NCI-H69 (cell line): ENCODE results near the gene HDLBP.

Experiments
- DNase-seq: peaks from one replicate; lab custom pipeline; 2025; lab: John Stamatoyannopoulos, UW

Gene HDLBP

GRCh38 chr2:241273210-241274020 is 42.1 kb downstream of the HDLBP start:
- peak; percentile 1 for DNase-seq

DNA sequence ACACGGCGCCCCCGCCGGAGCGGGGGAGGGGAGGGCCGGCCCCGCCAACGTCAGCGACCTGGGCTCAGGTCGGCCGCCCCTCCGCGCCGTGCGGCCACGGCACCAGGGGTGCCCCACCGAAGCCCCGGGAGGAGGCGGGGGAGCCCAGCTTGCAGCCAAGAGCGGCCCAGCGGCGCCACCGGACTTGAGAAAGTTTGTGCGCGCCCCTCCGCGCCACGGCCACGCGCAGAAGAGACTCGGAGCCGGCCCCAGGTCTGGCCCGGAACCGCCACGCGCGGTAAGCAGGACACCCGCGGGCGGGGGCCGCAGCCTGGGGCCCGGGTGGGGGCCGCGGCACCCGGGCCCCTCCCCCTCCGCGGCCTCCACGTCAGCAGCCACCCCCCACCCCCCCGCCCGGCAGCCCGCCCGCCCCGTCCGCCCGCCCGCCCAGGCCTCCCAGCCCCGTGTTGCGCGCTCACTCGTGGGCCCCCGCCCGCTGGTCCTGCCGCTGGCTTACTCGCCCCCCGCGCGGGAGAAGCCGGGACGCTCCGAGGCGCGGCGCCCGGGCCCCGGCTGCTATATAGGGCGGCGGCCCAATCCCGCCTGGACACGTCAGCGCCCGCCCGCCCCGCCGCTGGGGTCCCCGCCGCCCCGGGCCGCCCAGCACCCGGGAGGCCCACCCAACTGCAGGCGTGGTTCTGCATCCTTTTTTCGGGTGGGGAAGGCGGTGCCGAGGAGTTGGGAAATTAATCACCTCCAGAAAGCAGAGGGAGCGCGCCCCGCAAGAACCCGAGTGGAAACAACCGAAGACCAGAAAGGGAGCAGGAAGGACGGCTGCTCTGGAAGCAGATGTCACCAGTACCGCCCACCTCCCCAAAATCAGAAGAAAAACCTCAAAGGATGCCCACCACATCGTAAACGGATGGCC is 42.9 kb downstream of the HDLBP start:
- DNase-seq: peak; percentile 62

DNA sequence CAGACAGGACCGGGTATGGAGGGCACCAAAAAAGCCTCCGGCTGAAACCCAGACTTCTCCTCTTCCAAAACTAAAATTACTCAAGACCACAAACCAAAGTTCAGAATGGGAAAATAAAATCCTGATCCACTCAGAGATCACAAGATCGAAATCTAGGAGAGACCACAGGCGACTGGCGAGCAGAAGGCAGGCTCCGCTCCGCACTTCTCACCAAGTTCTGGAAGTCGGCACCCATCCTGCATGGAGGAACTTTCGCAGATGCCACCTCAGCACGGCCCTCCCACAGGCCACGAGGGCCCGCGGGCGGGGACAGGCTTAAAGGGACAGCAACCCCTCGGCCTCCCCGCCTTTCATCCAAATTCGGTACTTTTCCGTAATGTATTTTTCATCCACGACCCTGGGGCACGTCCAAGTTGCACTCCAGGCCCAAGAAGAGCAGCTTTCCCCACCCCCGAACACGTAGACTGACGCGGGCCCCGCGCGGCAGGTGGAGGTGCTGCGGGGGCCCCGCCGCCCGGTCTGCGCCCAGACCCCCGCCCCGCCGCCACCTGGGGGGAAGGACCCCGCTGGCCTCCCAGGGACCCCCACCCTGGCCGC is 43.7 kb downstream of the HDLBP start:
- peak; percentile 26 for DNase-seq

GRCh38 chr2:241270531-241270930 is 44.9 kb downstream of the HDLBP start:
- no peak for DNase-seq

- no peak for DNase-seq
Observed at GRCh38 chr2:241269707-241270520, 45.6 kb downstream of the HDLBP start.

DNA sequence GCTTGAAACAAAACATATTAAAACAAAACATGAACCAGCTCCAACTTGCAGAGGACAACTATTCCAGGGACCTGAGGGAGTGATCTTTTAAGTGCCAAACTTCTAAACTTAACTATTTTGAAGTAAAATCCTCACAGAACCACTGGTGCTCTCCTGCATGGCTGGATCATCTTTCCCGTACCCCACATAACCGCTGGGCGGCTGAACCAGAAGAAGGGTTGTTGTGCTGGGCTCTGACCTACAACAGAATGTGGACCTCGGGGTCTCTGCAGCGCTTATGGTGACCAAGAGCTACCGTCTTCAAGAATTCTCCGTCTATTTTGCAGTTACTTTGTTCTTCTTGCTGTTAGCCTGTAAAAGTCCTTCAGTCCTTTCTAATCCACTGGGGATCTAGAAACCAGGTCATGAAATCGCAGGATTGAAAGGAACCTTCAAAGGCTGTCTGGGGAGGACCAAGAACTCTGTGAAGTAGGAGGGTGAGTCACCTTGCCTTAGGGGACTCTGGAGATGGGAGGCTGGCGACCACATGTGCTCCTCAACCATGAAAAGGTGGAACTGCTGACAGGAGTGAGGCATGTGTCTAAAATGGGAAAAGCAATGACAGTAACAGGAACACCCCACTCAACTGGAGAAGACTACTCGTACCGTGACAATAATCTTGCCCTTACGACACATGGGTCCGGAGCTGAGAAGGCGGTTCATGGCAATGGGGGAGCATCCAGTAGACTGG is 46.6 kb downstream of the HDLBP start:
- DNase-seq: no peak

DNA sequence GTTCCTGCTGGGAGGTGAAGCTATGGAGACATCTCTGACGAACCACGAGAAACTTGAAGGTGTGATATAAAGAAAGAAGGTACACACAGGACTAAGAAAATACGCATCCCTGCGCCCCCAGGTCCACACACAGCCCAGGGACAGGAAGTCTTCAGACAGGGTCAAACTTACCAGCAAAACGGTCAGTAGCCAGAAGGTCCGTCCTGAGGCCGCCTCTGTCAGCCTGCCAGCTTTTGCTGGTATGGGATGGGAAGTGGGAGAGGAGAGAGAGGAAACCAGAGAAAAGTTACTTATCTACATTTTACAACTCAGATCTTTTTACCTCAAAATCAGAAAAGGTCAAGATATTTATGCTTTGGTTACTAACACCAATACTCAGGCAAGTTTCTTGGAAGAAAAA is 47.2 kb downstream of the HDLBP start:
- DNase-seq: no peak

DNA sequence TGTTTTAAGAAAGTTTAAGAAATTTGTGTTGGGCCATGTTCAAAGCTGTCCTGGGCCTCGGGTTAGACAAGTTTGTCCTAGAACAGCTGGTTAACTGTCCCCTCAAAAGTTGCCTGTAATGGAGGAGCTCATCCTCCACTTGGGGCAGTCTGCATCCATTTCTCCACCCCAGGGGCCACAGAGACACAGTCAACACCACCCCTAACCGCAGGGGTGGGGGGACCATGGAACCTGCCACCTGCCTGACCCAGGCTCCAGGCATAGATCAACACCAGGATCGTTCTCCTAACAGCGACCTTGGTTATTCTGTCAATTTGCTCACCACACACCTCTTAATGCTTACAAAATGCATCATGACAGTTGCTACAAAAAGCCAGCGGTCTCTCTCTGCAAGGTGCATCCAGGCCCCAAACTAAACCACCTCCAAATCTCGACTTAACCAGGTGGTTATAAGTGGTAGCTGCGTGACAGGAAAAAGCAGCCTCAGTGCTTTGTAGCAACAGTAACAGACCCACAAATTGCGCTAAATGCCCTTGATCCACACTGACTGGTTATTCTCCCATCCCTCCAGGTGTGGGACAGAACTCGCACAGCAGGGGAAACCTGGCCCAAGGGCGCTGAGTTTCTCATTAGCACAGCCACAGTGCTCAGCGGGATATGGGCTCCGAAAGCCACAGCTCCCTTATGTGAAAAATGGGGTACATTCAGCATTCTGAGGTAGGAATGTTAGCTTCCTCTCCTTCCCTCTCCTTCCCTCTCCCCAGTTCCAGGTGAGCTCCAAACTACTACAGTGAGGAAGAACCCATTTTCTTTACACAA is 48.0 kb downstream of the HDLBP start:
- peak; percentile 1 for DNase-seq

GRCh38 chr2:241265506-241265905 is 50.0 kb downstream of the HDLBP start:
- no peak for DNase-seq

DNA sequence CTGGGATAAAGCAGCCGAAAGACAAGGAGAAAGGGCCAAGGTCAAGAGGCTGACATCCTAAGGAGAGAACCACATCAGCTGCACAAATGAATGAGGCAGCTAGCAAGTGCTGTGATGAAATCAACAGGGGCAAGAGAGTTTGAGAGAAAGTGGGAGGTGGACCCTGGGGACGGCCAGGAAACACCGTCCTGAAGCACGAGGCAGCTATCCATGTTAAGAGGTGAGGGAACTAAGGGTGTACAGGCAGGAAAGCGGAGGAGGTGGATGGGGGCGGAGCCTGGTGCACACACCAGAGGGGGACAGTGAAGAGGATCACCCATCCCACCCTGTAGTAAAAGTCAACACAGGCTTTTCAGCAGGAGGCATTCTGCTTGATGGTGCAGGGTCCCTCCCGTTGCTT is 52.4 kb downstream of the HDLBP start:
- DNase-seq: no peak

DNA sequence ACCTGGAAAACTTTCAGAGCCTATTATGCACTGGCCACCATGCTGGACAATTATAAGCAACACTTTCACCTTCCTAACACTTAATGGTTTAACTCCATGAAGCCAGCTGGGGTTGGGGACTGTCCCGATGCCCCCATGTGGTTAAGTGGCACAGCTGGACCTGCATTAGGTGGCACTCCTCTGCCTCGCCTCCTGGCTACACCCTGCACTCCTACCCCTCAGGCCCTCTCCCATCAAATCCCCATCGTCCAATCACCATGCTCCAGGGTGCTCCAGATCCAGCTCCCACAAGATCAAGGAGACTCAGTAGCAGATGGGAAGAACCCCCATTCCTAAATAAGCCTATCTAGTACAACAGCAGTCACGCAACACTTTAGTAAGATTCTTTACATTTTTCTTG is 53.8 kb downstream of the HDLBP start:
- DNase-seq: no peak

- DNase-seq: no peak
Observed at GRCh38 chr2:241260911-241261310, 54.6 kb downstream of the HDLBP start.

- no peak for DNase-seq
Observed at GRCh38 chr2:241258505-241259280, 56.8 kb downstream of the HDLBP start.

GRCh38 chr2:241257419-241258032 is 57.9 kb downstream of the HDLBP start:
- DNase-seq: no peak

- no peak for DNase-seq
Observed at GRCh38 chr2:241256168-241256545, 59.3 kb downstream of the HDLBP start.

DNA sequence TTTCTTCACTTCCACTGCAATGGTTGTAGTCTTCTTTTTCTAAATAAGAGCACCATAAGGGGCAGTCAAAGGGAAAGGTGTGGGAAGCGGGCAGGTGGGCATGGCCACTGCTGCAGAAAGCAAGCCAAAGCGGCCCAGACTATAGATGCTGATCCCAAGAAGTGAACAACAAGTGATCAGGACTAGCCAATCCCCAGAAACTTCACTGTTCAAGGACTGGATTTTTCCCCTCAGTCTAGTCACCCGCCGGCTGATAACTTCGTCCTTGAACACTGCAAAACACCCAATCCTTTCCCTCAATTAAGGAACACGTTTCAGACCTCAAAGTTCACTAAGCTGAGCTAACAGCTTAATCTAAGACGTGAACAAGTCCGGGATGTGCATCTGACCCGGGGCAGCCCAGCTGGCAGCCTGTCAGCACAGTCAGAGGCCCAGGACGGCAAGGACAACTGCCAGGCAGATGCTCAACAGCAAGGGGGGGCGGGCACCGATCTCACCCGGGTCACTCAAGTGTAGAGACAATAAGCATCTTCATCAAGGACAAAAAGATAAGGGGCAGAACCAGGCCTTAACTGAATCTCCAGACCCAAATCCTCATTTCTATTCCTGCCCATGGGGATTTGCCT is 59.8 kb downstream of the HDLBP start:
- DNase-seq: no peak

DNA sequence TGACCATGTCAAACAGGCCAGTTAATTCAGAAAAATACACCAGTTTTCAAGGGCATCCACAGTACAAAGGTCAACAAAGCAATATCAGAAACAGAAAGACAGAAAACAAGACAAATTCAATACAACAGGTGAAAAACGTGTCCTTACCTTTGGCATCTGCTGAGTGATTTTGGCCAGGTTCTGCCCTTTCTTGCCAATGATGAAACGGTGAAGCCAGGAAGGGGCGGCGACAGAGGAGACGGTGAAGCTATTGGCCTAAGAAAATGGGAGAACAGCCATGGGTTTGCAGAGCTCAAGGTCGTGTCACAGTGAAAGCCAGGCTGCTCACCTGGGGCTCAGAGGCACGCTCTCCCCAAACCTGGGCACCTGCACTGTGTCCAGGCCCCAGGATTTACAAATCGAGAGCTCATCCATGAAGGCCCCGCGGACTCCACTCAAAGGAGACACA is 60.5 kb downstream of the HDLBP start:
- DNase-seq: no peak

DNA sequence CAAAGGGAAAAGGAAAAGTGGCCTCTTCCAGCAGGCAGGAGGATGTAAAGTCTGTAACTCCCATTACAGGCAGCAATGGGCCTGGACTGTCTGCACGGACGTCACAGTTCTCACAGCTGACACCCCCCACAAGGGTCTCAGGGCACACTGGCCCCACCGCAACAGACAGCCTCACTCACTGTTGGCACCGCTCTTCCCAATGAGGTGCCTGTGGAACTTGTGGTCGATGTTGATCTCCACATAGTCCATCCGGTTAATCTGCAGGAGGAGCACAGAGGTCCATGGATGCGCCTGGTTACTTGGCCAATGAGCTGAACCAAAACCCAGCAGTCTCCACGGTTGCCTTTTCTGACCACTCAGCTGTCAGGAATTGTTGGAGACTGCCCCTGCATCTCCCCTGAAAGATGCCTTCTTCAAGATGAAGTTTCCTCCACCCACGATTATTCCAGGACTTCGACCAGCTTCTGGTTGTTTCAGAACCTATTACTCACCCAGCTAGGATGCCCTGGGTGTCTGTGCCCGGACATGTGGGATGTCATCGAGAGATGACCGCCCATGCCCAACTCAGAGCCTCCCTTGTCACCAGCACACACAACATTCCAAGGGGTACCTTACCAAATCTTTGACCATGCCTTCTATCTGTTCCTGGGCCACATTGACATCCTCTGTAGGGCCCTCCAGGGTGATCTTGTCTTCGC is 62.5 kb downstream of the HDLBP start:
- no peak for DNase-seq
